ENCODE results near the gene PPM1K. TPM values are rescaled to one million over a fixed set of nuclear protein-coding genes. Genes with fewer than 3 reads are reported as not detected.

PPM1K gene
- total RNA-seq, 1 donor from 2014 or later = 18.1 TPM

- H3K9me3 Mint-ChIP-seq = no peaks in the 10 kb centered on the region
- H3K27ac Mint-ChIP-seq = peak overlapping the region; percentile 99
- no peaks in the 10 kb centered on the region for H3K27me3 Mint-ChIP-seq (ENCODE audit: low read depth)
- H3K4me3 Mint-ChIP-seq = peak overlapping the region; percentile 93
- DNase-seq (ENCODE audit: low spot score in 2 of 2, unreplicated experiment in 2 of 2) = peak; percentile 25 to 67
- TF ChIP-seq CTCF (IDR thresholded peaks at IDR 0.05; ENCODE audit: unreplicated experiment) = no peak
- no peaks in the 10 kb centered on the region for H3K36me3 Mint-ChIP-seq
- H3K4me1 Mint-ChIP-seq = peaks cover 25% of the 10 kb centered on the region
Measured at GRCh38 chr4:88283661-88284438, 511 bp downstream of the PPM1K start.

- Mint-ChIP-seq H3K27me3 (ENCODE audit: low read depth) (no peaks in the 10 kb centered on the region), H3K27ac (no peak overlapping the region), H3K4me1 (peaks cover 23% of the 10 kb centered on the region), H3K36me3 (peaks cover 16% of the 10 kb centered on the region), H3K4me3 (no peak overlapping the region), H3K9me3 (peaks cover 13% of the 10 kb centered on the region)
- TF ChIP-seq CTCF (IDR thresholded peaks at IDR 0.05; ENCODE audit: unreplicated experiment) = no peak
- no peak for DNase-seq (ENCODE audit: low spot score in 2 of 2, unreplicated experiment in 2 of 2)
Measured at GRCh38 chr4:88280228-88280795, 4.0 kb downstream of the PPM1K start.

GRCh38 chr4:88277711-88278225 lies 6.6 kb downstream of the PPM1K start:
- Mint-ChIP-seq H3K27ac (no peak overlapping the region), H3K4me1 (peaks cover 9% of the 10 kb centered on the region), H3K4me3 (no peak overlapping the region), H3K9me3 (peaks cover 13% of the 10 kb centered on the region), H3K27me3 (ENCODE audit: low read depth) (no peaks in the 10 kb centered on the region), H3K36me3 (peaks cover 20% of the 10 kb centered on the region)
- TF ChIP-seq CTCF (IDR thresholded peaks at IDR 0.05; ENCODE audit: unreplicated experiment) = no peak
- no peak for DNase-seq (ENCODE audit: low spot score in 2 of 2, unreplicated experiment in 2 of 2)

- no peak for TF ChIP-seq CTCF (IDR thresholded peaks at IDR 0.05; ENCODE audit: unreplicated experiment)
- DNase-seq (ENCODE audit: low spot score in 2 of 2, unreplicated experiment in 2 of 2) = no peak
- Mint-ChIP-seq H3K4me3 (no peak overlapping the region), H3K36me3 (peaks cover 20% of the 10 kb centered on the region), H3K4me1 (peaks cover 4% of the 10 kb centered on the region), H3K9me3 (peaks cover 13% of the 10 kb centered on the region), H3K27me3 (ENCODE audit: low read depth) (no peaks in the 10 kb centered on the region), H3K27ac (no peak overlapping the region)
Measured at GRCh38 chr4:88276952-88277710, 7.2 kb downstream of the PPM1K start.

DNA sequence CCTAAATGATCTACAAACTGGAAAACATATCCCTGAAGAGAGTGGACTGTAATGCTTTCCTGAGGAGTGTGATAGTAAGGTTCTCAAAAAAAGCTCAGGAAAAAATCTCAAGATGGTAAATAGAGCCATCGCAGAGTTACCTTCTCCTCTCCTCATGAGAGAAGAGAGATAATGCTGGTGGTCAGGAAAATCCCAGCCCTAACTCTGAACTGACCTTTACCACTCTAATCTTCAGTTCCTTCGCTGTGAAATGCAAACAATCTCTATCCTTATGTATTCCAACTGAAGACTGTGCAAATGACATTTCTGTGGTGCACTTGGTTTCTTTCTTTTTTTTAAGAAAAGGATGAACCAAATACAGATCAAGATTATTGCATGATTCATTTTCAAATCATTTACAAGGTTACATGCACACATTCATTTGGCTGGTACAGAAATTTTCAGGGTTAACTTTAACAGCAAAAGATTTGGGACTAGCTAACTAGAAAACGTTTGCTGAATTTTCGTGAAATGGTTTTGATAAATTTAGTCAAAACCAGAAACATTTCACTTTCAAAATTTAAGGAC lies 8.3 kb downstream of the PPM1K start:
- no peak for DNase-seq (ENCODE audit: low spot score in 2 of 2, unreplicated experiment in 2 of 2)
- Mint-ChIP-seq H3K4me3 (no peak overlapping the region), H3K4me1 (no peaks in the 10 kb centered on the region), H3K27me3 (ENCODE audit: low read depth) (no peaks in the 10 kb centered on the region), H3K9me3 (peaks cover 13% of the 10 kb centered on the region), H3K27ac (no peak overlapping the region), H3K36me3 (peaks cover 20% of the 10 kb centered on the region)
- TF ChIP-seq CTCF (IDR thresholded peaks at IDR 0.05; ENCODE audit: unreplicated experiment) = no peak

Data from mesothelial cell of epicardium (in vitro differentiated cells).